Upper lobe of left lung (tissue), 4 donors: ENCODE measurements around the gene RBPJL.

Experiments
- EP300 ChIP-seq, 4 donors: sonication (generic); formaldehyde crosslinking; IDR thresholded peaks; one replicate each; pipeline ENCODE4 v1.5.1; 2017; ENCODE audit warnings: antibody characterized with exemption in 4 of 4, control low read depth in 2 of 4
- POLR2A ChIP-seq, 4 donors: fragments of 450-650 bp; IDR thresholded peaks; one replicate each; pipeline ENCODE4 v1.5.1; 2016 to 2017; ENCODE audit warnings: antibody characterized with exemption in 4 of 4, mild to moderate bottlenecking in 2 of 4
- POLR2AphosphoS5 ChIP-seq, 2 donors: sonication (generic); formaldehyde crosslinking; IDR thresholded peaks; one replicate each; pipeline ENCODE4 v1.5.1; 2017; ENCODE audit warnings: antibody characterized with exemption in 2 of 2
- TF ChIP-seq, protein P1 (sequence below), 6 experiments: fragments of 450-650 bp in 4 of 6; fragments of 200-600 bp in 2 of 6; sonication (generic) in 2 of 6; IDR thresholded peaks; one replicate each; pipeline ENCODE4 v1.5.1; 2016 to 2019; ENCODE audit warnings: antibody characterized with exemption in 6 of 6

DNA sequence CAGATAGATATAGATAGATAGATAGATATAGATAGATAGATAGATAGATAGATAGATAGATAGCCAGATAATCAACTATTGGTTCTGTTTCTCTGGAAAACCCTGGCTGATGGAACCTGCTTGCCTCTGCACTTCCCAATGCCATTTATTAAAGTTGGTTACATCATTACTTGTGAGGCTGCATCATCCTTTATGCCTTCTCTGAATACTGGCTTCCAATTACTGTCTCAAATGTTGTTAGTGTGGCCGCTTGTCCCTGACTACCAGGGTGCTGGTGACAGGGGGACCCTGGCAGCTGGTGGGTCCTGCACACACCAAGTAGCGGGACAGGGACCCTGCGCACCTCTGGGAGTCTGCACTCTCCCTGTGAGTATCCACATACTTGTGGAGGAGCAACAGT is 48.4 kb upstream of the RBPJL start:
- TF ChIP-seq, protein P1, sequence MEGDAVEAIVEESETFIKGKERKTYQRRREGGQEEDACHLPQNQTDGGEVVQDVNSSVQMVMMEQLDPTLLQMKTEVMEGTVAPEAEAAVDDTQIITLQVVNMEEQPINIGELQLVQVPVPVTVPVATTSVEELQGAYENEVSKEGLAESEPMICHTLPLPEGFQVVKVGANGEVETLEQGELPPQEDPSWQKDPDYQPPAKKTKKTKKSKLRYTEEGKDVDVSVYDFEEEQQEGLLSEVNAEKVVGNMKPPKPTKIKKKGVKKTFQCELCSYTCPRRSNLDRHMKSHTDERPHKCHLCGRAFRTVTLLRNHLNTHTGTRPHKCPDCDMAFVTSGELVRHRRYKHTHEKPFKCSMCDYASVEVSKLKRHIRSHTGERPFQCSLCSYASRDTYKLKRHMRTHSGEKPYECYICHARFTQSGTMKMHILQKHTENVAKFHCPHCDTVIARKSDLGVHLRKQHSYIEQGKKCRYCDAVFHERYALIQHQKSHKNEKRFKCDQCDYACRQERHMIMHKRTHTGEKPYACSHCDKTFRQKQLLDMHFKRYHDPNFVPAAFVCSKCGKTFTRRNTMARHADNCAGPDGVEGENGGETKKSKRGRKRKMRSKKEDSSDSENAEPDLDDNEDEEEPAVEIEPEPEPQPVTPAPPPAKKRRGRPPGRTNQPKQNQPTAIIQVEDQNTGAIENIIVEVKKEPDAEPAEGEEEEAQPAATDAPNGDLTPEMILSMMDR (IDR thresholded peaks at IDR 0.05), result no peak
- TF ChIP-seq POLR2A (IDR thresholded peaks at IDR 0.05), result no peak
- no peak for TF ChIP-seq POLR2AphosphoS5 (IDR thresholded peaks at IDR 0.05)
- TF ChIP-seq EP300 (IDR thresholded peaks at IDR 0.05), result no peak
